Vagina (tissue), 2 donors: ENCODE measurements around the gene FZD10. TPM values are rescaled to one million over a fixed set of nuclear protein-coding genes. Genes with fewer than 3 reads are reported as not detected.

Source experiments
- DNase-seq, 2 donors: peaks; one replicate each; pipeline ENCODE4 v3.0.0-alpha.2; 2017; ENCODE audit errors: extremely low spot score in 2 of 2
- H3K27ac ChIP-seq: fragments of 200-600 bp; sonication (generic); one replicate; pipeline ENCODE4 v1.5.1; 2019
- H3K27me3 ChIP-seq: fragments of 200-600 bp; sonication (generic); one replicate; pipeline ENCODE4 v1.5.1; 2019
- H3K36me3 ChIP-seq, 2 donors: fragments of 200-600 bp; sonication (generic); one replicate each; pipeline ENCODE4 v1.5.1; 2017 to 2019
- H3K4me1 ChIP-seq: fragments of 200-600 bp; sonication (generic); one replicate; pipeline ENCODE4 v1.5.1; 2019
- H3K4me3 ChIP-seq, 2 donors: fragments of 200-600 bp; sonication (generic); 1 replicate in 1 of 2; 2 replicates in 1 of 2; pipeline ENCODE4 v1.5.1; 2016 to 2019
- H3K9me3 ChIP-seq: fragments of 200-600 bp; sonication (generic); one replicate; pipeline ENCODE4 v1.5.1; 2019
- POLR2A ChIP-seq, 2 donors: fragments of 450-650 bp; IDR thresholded peaks; one replicate each; pipeline ENCODE4 v1.6.1; 2017; ENCODE audit warnings: antibody characterized with exemption in 2 of 2, mild to moderate bottlenecking in 2 of 2, moderate library complexity in 2 of 2
- POLR2AphosphoS5 ChIP-seq, 2 donors: sonication (generic); formaldehyde crosslinking; IDR thresholded peaks; one replicate each; pipeline ENCODE4 v1.9.0; 2017; ENCODE audit warnings: antibody characterized with exemption in 2 of 2, mild to moderate bottlenecking in 2 of 2, low read depth in 1 of 2; ENCODE audit not compliant: insufficient read depth in 1 of 2
- intact Hi-C: fragments of 100-400 bp; cut with DNase I; formaldehyde crosslinking; loops from one replicate; pipeline ENCODE4 v1.15.1; 2023
- total RNA-seq: library from RNA; depleted of rRNA; stranded (reverse); fragments of >200 nt; gene quantifications from one replicate; pipeline ENCODE4 v1.2.3, GENCODE V29; 2016
- TF ChIP-seq, protein P1 (sequence below), 3 experiments: fragments of 450-650 bp in 2 of 3; fragments of 200-600 bp in 1 of 3; sonication (generic) in 1 of 3; IDR thresholded peaks; one replicate each; pipeline ENCODE4 v1.5.1; 2017 to 2019; ENCODE audit warnings: antibody characterized with exemption in 3 of 3, mild to moderate bottlenecking in 2 of 3, moderate library complexity in 2 of 3

FZD10 gene
- total RNA-seq, 1 donor from 2014 or later, result 5.2 TPM

DNA sequence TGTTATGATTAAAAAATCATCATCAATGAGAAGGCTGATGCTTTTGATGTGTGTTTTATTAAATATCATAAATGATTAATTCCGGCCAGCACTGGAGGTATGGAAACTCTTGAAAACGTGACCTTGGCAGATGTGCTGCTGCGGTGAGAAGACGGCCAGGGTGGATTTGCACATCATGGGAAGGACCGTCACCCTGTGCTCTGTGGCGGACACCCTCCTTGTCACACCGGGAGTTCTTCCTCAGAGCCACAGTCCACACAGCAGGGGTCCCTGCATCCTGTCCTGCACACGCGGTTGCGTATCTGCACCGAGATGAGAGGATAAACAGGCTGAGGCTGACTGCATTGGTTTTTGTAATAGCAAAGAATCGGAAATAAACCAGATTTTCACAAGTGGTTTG lies 33.5 kb downstream of the FZD10 start:
- no peak for TF ChIP-seq POLR2A (IDR thresholded peaks at IDR 0.05)
- no peak for TF ChIP-seq POLR2AphosphoS5 (IDR thresholded peaks at IDR 0.05; ENCODE audit: insufficient read depth in 1 of 2, low read depth in 1 of 2)
- TF ChIP-seq, protein P1, sequence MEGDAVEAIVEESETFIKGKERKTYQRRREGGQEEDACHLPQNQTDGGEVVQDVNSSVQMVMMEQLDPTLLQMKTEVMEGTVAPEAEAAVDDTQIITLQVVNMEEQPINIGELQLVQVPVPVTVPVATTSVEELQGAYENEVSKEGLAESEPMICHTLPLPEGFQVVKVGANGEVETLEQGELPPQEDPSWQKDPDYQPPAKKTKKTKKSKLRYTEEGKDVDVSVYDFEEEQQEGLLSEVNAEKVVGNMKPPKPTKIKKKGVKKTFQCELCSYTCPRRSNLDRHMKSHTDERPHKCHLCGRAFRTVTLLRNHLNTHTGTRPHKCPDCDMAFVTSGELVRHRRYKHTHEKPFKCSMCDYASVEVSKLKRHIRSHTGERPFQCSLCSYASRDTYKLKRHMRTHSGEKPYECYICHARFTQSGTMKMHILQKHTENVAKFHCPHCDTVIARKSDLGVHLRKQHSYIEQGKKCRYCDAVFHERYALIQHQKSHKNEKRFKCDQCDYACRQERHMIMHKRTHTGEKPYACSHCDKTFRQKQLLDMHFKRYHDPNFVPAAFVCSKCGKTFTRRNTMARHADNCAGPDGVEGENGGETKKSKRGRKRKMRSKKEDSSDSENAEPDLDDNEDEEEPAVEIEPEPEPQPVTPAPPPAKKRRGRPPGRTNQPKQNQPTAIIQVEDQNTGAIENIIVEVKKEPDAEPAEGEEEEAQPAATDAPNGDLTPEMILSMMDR (IDR thresholded peaks at IDR 0.05), result no peak
- intact Hi-C loops, result no loop called here
- Histone ChIP-seq H3K27me3 (no peaks in the 10 kb centered on the region), H3K36me3 (no peaks in the 10 kb centered on the region), H3K4me1 (no peaks in the 10 kb centered on the region), H3K27ac (no peak overlapping the region), H3K4me3 (no peak overlapping the region), H3K9me3 (no peaks in the 10 kb centered on the region)
- DNase-seq, result peak in 1 of 2 donors; percentile 82

DNA sequence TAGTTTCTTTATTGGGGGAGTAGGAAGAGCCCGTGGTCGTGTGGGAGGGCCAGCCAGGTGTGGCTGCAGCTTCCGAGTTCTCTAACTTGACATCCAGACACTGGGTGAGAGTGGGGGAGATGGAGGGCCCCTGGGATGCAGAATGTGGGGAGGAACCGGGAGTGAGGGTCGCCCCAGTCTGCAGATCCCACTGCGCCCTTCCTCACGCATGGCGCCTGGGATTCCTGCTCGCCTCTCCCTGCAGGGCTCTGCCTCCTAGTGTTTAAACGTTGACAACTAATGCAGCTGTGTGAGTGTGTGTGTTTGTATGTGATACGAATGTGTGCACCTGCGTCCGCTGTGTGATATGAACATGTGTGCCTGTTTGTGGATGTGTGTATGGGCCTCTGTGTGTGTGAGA lies 34.6 kb downstream of the FZD10 start:
- no peaks in the 10 kb centered on the region for H3K27me3 ChIP-seq

GRCh38 chr12:130198026-130198662 lies 35.9 kb downstream of the FZD10 start:
- H3K4me3 ChIP-seq, result no peak overlapping the region
- H3K4me1 ChIP-seq, result no peaks in the 10 kb centered on the region
- TF ChIP-seq, protein P1 (IDR thresholded peaks at IDR 0.05), result no peak
- TF ChIP-seq POLR2AphosphoS5 (IDR thresholded peaks at IDR 0.05; ENCODE audit: insufficient read depth in 1 of 2, low read depth in 1 of 2), result no peak
- no peak for TF ChIP-seq POLR2A (IDR thresholded peaks at IDR 0.05)
- no peak overlapping the region for H3K27ac ChIP-seq
- no peaks in the 10 kb centered on the region for H3K36me3 ChIP-seq
- H3K9me3 ChIP-seq, result no peaks in the 10 kb centered on the region
- H3K27me3 ChIP-seq, result no peaks in the 10 kb centered on the region
- peak in 1 of 2 donors; percentile 72 for DNase-seq
- intact Hi-C loops, result no loop called here

More for the DNA sequence above, 34.6 kb downstream of the FZD10 start:
- intact Hi-C loops, result no loop called here
- Histone ChIP-seq H3K9me3 (no peaks in the 10 kb centered on the region), H3K27ac (no peak overlapping the region), H3K4me3 (no peak overlapping the region), H3K36me3 (no peaks in the 10 kb centered on the region), H3K4me1 (no peaks in the 10 kb centered on the region)
- peak in 1 of 2 donors; percentile 81 for DNase-seq
- no peak for TF ChIP-seq POLR2AphosphoS5 (IDR thresholded peaks at IDR 0.05; ENCODE audit: insufficient read depth in 1 of 2, low read depth in 1 of 2)
- TF ChIP-seq, protein P1 (IDR thresholded peaks at IDR 0.05), result no peak
- no peak for TF ChIP-seq POLR2A (IDR thresholded peaks at IDR 0.05)

DNA sequence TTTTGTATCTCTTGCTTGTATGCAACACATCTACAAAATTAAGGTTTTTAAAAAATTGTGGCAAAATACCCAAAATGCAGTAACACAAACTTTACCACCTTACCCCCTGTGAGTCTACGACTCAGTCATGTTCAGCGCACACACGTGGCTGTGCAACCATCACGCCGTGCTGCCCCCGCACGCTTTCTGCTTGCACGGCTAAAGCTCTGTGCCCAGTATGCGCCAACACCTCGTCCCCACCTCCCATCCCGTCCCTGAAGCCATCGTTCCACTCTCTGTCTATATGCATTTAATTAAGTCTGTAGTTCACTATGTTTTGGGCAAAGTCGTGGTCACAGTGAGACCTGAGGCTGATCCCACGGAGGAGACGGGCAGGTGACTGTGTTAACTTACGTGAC lies 36.4 kb downstream of the FZD10 start:
- DNase-seq, result peak in 1 of 2 donors; percentile 34
- intact Hi-C loops, result no loop called here
- Histone ChIP-seq H3K36me3 (no peaks in the 10 kb centered on the region), H3K27me3 (no peaks in the 10 kb centered on the region), H3K4me3 (no peak overlapping the region), H3K4me1 (no peaks in the 10 kb centered on the region), H3K27ac (no peak overlapping the region), H3K9me3 (no peaks in the 10 kb centered on the region)
- TF ChIP-seq, protein P1 (IDR thresholded peaks at IDR 0.05), result no peak
- no peak for TF ChIP-seq POLR2AphosphoS5 (IDR thresholded peaks at IDR 0.05; ENCODE audit: insufficient read depth in 1 of 2, low read depth in 1 of 2)
- no peak for TF ChIP-seq POLR2A (IDR thresholded peaks at IDR 0.05)

DNA sequence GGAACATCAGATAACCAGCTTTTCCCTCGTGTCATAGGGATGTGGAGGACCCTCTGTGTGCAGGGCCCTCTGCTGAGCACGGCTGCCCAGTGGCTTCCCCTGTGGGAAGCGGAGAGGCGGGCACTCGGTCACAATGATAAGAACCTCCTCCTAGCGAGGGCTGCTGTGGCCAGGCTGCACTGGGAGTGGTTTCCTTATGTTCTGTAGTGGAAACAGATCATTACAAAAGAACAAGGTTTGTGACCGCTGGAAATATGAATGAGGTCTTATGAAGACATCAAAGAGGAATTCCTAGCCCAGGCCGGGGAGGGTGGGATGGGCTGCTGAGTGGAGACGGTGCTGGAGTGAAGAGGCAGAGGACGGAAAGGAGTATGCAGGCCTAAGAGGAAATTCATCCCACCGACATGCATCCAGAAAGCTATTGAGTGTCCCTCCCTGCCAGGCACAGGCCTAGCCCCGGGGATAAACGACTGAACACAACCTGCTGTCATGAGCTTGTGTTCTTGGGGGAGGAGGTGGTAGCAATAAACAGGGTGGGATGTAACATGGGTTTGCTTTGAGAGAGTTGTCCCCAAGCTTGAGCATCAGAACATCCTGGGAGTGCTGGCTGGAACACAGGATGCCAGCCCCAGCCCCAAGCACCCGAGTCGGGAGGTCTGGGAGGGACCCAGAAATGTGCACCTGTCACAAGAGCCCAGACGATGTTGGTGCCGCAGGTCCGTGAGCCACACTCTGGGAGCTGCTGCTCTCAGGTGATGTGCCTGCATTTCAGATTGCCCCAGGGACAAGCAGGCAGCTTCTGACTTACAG lies 37.5 kb downstream of the FZD10 start:
- Histone ChIP-seq H3K4me3 (no peak overlapping the region), H3K27me3 (no peaks in the 10 kb centered on the region), H3K9me3 (no peaks in the 10 kb centered on the region), H3K36me3 (no peaks in the 10 kb centered on the region), H3K27ac (no peak overlapping the region), H3K4me1 (no peaks in the 10 kb centered on the region)
- peak in 1 of 2 donors; percentile 85 for DNase-seq
- TF ChIP-seq POLR2A (IDR thresholded peaks at IDR 0.05), result no peak
- intact Hi-C loops, result no loop called here
